RCC 7860 (cell line): ENCODE data around the gene SFR1.

Experiments
- DNase-seq: peaks from one replicate; pipeline ENCODE4 v3.0.0-alpha.2; 2015; ENCODE audit warnings: low spot score
- FAIRE-seq: peaks from 2 replicates; lab custom pipeline; 2012; peaks lifted over from hg19 to GRCh38; lab: Jason Lieb, UNC

Gene SFR1, protein sequence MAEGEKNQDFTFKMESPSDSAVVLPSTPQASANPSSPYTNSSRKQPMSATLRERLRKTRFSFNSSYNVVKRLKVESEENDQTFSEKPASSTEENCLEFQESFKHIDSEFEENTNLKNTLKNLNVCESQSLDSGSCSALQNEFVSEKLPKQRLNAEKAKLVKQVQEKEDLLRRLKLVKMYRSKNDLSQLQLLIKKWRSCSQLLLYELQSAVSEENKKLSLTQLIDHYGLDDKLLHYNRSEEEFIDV

DNA sequence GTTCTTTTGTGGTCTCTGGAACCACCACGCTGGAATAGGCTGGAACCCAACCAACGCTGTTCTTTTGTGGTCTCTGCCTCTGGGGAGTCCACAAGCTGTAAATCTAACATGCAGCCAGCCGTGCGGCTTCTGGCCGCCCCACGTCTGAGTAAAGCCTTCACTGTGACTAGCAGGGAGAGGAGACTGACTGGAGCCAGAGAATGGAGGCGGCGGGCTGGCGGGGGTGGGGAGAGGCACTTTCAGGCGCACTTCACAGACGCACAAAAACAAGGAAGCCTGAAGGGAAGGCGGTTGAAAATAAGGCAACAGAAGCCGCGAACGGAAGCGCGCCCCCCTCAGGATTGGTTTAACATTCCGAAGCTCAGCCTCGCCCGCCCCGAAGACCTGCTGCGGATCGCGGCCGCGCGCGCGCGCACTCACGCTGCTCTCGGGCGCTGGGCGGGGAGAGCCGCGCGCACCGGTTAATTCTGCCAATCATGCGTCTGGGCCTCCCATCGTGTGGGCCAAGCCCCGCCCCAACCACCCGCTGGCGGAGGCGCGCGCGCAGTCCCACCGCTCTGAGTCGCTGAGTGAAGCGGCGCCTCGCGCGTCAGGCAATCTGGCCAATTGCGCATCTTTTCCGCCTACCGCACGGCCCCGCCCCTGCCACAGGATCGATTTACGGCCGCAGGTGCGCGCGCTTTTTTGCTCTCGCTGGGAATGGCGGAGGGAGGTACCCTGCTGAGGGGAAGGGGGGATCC lies at the start of gene SFR1:
SFR1 (plus strand) TSS at position 687 of the 740 bp plus-strand sequence; CDS start at position 700, 13 bp downstream.
- FAIRE-seq (peak; percentile 85), DNase-seq (peak; percentile 96)

DNA sequence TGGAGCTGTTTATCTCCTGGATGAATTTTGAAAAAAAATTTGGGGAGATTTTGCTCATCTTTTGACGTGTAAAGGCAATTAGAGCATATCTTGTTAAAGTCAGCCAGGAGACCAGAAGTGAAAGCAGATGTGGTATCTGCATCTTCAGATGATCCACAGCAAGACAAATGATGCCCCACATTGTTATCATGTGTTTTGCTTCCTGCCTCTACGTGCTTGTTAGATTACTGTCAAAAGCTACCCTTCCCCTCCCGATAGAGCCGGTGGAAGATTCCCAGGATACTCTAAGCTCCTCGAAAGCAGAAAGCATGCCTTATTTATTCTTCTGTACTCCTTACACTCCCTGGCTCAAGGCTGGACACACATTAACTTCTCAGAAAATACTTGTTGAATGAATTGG lies 49.2 kb upstream of the SFR1 start:
- DNase-seq, result no peak
- no peak for FAIRE-seq

DNA sequence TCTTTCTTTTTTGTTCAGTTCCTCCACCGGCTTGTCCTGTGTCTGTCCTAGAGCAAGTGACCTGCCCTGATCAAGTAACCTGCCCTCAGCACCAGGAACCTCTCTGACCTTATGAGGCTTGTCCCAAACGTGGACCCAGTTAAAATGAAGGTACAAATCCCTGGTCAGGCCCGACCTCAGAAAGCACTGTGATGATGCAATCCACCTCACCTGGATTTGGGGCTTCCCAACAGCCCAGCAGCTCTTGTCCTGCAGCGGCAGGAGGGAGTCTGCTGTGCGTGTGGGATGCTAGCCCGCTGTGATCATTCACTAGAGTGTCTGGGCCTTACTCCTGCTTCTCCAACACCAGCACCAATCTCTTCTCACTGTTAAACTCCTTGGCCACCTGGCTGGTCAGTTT lies 47.5 kb upstream of the SFR1 start:
- DNase-seq, result no peak
- no peak for FAIRE-seq

DNA sequence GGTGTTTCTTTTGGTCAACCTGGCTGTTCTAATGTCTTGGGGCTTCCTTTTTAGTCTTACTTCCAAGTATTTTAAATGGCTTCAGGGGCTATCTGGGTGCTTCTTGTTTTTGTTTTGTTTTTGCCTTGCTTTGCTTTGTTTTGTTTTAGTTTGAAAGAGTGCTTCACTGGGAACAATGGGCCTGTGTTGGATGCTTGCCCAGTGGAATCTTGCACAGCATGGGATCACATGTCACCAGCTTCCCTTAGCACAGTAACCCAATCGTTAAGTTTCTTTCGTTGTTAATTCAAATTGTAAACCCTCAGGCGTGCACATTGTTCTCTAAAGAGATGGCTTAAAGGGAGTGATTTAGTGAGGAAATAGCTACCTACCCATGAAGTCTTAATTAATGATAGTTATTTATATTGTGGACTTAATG lies 45.2 kb upstream of the SFR1 start:
- DNase-seq (no peak), FAIRE-seq (no peak)

DNA sequence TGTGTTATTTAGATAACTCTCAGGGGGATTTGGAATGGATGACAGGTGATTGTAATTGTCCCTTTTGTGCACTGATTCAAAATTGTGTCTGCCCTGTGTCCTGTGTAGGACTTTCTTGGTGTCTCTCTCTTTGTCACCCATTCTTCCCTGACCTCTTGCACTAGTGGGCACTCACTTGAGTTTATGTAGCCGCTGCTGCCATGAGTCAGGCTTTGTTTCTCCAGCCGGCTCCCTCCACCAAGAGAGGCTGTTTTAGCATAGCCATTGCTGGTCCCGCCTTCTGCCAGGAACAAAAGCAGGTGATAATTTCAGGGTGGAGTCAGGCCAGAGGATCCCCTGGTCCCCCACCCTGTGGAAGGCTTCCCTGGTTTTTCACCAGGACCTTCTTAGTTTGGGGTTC lies 44.7 kb upstream of the SFR1 start:
- FAIRE-seq (no peak), DNase-seq (no peak)

DNA sequence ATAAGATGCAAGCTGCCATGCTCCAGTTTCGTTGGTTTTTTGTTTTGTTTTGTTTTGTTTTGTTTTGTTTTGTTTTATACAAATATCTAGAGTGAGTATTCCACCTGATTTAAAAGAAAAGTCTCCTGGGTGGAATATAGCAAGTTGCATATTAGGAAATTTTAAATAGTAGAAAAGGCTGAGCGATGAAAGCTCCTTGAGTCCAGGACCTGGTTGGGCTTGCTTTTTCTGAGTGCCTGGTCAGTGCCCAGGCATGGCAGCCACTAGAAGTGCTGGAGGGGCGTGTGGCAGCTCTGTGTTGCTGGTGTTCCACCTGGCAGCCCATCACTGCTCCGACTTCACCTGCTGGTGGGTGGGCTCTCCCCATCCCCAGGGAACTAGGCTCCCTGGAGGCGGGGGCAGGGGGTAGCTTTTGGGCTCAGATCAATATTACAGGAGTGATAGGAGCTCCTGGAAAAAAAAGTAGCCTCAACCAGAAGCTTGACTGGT lies 44.3 kb upstream of the SFR1 start:
- DNase-seq (no peak), FAIRE-seq (no peak)

DNA sequence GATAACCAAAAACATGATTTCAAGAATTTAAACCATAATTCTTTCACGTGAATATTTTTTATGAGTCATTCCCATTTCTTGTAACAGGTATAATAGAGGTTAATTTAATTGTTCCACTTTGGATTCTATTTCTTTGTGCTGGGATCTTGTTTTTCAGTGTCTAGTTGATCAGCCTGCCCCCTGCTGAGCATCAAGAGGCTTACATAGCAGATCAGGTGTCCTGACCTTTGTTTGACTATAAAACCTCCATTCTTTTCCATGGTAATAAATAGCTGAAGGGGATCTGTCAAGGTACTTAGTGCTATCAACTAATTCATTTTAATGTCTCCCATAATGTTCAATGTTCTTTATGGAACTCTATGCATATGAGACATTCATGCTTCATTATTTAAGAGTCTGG lies 41.2 kb upstream of the SFR1 start:
- DNase-seq (peak; percentile 17), FAIRE-seq (no peak)

DNA sequence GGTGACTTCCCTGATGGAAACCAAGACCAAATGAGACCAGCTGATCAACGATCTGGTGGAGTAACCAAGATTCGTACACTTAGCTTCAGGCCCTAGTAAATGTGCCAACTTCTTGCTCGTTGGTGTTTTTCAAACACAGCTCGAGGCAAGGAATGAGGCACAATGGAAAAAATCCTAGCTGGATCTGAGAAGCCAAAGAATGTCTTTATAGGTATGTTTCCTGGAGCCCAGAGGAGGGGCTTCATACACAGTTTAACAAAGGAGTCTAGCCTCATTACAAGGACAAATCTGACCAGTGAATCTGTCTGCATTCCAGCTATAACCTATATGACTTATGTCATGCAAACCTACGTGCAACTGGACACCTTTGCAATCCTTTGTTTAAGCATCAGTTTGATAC lies 40.0 kb upstream of the SFR1 start:
- DNase-seq (no peak), FAIRE-seq (no peak)

DNA sequence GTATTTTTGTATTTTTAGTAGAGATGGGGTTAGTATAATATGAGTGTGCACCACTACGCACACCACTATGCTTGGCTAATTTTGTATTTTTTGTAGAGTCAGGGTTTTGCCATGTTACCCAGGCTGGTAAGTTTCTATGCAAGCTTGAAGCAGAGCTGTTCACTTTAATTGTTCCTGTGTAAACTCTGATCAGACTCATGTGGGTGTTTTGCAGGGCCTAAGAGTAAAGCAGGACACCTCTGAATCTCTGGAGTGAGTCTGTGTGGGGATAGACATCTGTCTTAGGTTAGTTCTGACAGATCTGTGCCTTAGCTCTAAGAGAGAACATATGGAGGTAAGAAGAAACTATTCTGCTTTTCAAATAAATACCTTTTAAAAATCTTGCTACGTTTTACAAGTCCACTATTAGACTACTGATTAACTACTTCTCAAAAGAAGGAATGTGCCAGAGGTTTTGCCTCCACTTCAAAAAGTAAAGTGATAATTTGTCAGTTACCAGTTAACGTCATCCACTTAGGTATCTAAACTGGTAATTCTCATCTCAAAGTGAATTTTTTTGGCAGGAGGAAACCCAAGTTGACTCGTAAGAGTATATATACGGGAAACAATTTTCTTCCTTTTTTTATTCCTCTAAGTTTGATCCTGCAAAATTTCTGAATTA lies 37.4 kb upstream of the SFR1 start:
- FAIRE-seq, result no peak
- DNase-seq, result no peak

DNA sequence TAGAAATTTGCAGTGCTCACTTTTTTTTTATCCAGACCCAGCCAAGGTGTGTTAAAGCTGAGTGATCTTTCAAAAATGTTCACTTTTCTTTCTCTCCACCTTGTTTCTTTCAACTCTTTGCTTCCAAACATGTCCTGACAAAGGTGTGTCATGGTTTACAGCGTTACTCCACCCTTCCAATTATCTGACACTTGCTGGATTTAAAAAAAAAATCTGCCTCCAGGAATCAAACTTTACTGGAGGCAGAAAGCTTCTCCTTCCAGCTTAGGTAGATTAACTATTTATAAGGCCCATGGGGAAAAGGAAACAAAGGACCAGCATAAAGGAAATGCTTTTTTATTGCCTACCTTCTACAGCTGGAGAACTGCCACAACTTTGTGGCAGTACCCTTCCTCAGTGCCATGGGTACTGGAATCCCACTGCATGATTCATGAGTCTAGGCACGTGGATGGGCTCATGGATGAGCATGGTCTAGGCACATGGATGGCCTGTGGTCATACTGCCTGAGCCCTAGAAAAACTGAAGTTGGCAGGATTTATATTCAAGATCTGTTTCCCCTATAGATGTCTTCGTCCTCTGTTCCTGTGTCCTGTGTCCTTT lies 36.1 kb upstream of the SFR1 start, which contains the start of gene COL17A1:
COL17A1 (minus strand) TSS at position 80 of the 600 bp plus-strand sequence. CDS start 5,207 bp downstream, outside the sequence.
- FAIRE-seq (peak; percentile 33), DNase-seq (peak; percentile 40)

DNA sequence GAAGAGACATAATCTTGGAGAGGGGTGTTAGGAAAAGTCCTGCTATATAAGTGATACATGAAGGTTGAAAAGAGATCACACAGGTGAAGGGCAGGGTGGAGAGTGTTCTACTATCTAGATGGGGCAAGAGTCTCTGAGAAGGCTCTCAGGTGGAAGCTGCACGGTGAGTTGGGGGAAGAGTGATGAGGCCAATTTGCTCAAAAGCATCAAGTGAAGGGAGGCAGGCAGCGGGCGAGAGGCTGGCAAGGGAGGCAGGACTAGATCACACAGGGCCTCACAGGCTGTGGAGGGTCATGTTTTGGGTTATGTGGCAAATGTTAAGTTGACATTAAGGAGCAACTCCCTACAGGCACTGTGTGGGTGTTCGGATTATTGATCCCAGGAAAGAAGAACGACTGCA lies 33.7 kb upstream of the SFR1 start:
- FAIRE-seq (no peak), DNase-seq (no peak)

DNA sequence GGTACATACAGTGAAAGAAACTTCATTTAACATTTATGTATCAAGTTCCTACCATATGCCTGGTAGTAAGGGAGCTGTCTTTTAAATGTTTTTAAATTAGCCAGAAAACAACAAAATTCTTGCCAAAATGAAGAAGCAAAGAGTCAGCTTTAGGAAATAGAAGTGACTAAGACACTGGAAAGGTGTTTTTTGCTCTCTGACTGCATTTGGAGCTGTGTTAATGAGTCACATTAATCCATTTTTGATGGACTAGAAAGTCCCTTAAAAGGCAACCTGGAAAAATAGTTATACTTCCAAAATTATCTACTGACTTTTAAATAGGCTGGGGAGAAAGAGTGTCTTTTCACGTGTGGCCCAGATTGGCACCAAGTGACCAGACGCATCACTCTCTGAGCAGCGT lies 32.4 kb upstream of the SFR1 start:
- FAIRE-seq, result no peak
- no peak for DNase-seq

DNA sequence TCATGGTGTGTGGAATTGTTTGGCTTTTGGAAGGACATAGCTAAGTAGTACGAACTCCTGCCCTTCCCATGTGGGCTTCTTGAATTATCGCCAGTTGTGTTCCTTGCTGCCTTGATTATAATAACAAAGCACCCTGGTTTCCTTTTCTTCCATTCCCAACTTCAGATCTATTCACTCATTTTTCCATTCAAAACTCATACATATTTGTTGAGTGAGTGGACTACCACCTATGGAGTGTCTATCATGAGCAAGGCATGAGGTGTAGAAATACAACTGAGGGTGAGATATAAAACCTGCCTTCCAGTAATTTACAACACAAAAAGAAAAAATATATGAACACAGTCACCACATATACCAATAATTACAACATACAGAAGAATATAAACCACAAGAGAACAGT lies 31.4 kb upstream of the SFR1 start:
- DNase-seq (no peak), FAIRE-seq (no peak)

DNA sequence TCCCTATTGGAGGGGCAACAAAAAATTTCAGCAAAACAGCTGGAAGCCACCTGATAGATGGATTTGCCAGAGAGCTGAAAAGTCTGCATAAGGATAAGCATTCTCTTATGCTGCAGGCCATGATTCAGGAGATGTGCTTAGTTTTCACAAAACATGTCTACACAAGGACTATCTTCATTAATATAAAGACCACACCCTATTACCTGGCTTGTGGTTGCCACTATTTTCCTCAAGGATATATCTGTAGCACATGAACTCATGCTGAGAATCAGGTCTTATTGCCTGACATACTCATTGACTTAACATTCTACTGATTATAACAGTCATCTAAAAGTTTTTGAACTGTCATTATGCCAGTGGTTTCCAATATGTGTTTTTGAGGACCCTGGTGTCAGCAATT lies 29.2 kb upstream of the SFR1 start:
- no peak for FAIRE-seq
- no peak for DNase-seq

DNA sequence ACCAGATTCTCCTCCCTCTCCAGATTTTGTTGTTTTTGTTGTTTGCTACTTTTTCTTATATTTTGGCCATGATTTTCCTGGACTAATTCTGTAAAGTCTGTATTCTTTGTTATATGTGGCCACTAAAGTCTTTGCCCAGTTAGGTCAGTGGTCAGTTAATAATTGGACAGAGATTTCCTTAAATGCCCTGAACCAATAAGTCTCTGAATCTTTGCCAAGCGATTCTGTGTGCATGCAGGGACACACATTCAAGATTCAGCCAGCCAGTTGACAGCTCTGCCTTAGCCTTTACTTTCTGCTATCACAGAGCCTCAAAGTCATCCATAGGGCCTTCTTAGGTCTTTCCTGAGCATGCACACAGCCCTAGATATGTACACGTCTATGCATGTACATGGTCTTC lies 25.3 kb upstream of the SFR1 start:
- FAIRE-seq, result peak; percentile 95

DNA sequence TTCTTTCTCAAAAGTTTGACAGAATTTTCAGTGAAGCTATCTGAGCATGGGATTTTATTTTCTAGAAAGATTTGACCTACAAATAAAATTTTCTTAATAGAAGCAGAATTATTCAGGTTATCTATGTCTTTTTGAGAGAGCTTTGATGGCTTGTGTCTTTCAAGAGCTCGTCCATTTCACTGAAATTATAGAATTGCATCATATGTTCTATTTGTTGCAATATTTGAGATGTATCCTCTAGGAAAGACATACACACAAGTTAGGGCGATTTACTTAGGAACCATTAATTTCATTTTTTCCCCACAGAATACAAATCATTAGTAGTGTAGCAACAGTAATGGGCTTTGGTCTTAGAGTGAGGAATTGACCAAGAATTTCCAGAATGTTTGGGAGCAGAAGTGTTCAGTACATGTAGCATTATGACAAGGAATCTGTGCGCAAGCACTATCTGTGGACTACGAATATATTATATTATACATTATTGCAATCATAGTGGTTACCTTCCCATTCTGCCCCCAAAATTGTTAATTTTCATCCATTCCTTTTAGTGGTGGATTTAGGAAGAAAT lies 23.5 kb upstream of the SFR1 start:
- DNase-seq (no peak), FAIRE-seq (no peak)

More for the DNA sequence above, 25.3 kb upstream of the SFR1 start:
- peak; percentile 58 for DNase-seq

DNA sequence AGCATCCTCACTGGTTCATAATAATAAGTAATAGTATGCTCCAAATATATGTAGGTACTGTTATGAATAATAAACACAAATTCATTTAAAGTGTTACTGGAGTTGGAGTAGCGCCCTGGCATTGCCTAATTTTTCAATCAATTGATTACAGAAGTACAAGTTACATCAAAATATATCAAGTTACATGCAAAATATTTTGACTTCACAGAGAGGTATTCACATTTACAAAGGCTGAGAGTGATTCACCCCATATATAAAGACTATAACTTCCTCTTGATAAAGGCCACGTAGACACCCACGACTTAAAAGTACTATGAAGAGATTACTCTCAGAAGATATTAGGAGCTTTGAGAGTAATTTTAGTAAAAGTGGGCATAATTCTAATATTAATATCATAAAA lies 22.7 kb upstream of the SFR1 start:
- FAIRE-seq (no peak), DNase-seq (no peak)

DNA sequence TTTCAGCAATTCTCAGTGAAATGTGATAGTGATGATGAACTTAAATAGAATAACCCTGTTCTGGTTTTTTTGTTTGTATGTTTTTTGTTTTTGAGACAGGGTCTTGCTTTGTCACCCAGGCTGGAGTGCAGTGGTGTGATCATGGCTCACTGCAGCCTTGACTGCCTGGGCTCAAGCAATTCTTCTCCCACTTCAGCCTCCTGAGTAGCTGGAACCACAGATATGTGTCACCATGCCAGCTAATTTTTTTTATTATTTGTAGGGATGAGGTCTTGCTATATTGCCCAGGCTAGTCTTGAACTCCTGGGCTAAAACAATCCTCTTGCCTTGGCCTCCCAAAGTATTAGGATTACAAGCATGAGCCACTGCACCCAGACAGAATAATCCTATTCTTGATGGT lies 22.0 kb upstream of the SFR1 start:
- DNase-seq, result no peak

DNA sequence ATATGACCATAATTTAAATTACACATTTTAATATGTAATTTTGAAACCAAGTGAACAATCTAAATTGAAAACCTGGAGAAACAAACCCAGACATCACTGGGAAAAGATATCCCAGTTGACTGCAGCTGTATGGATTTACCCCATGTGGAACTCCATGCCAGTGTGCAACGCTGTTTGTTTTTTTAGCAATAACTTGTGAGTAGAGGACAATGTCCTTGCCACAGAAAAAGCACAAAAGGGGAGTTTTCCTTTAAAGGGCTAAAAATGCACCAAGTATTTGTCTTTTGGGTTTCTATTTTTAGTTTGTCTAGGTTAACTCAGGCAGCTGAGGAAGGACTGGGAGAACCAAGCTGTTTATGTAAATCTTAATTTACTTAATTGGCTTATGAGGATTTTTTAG lies 21.2 kb upstream of the SFR1 start:
- DNase-seq (no peak), FAIRE-seq (no peak)

More for the DNA sequence above, 22.0 kb upstream of the SFR1 start:
- FAIRE-seq, result no peak

DNA sequence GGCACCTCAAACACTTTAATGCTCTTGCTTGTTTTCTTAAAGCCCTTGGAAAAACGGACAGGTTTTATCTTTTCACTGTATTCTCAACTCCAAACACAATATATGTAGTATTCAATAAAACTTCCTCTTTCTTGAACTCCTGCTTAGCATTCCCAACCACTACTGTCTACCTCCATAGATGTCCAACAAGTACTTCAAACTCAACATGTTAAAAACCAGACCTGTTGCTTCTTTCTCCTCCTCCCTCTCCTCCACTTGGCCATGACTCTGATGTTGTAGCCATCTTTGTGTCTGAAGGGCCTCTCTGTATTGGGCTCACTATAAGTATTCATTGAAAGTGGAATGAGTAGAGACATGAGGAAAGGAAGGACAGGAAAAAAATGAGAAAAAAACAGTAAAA lies 20.1 kb upstream of the SFR1 start:
- DNase-seq (no peak), FAIRE-seq (no peak)

DNA sequence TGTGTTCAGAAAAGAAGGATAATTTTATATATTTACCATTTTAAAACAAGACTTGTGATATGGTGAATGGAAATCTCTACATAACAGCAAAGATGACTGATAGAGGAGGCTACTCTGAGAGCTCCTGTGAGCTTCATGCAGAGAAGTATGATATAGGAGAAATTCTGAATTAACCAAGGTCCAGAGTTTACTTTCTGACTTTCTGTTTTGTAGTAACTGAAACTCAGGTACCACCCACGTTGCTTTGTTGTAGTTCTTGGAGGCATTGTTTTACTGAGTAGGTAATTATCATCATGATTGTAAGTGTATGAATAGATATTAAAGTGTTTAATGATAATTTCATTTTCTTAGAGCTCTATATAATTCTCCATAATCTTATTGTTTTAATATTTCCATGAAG lies 18.0 kb upstream of the SFR1 start:
- DNase-seq (no peak), FAIRE-seq (no peak)
